Measurements from ENCODE around the gene RPS3A.
"Not testable (repeated sequence)": the region's sequence is repeated elsewhere in the genome, so short reads cannot be mapped to it uniquely, and the experiment has no call there.

The RPS3A gene

DNA sequence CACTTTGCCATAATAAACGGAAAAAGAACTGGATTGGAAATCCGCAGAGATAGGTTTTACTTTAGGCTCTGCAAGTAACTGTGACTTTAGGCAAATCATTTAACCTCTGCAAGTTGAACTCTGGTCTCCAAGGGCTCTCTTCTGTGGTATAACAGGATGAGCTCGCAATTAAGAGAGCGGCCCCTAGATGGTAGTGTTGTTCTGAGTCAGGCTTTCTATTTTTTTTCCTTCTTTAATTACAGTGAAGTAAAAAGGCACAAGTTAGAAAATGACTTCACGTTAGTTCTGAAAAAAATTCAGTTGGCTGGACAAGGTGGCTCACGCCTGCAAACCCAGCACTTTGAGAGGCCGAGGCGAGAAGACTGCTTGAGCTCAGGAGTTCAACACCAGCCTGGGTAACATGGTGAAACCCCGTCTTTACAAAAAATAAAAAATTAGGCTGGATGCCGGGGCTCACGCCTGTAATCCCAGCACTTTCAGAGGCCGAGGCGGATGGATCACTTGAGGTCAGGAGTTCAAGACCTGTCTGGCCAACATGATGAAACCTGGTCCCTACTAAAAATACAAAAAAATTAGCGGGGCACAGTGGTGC, 18.0 kb downstream of the RPS3A start:
- peak; percentile 63 for DNase-seq

DNA sequence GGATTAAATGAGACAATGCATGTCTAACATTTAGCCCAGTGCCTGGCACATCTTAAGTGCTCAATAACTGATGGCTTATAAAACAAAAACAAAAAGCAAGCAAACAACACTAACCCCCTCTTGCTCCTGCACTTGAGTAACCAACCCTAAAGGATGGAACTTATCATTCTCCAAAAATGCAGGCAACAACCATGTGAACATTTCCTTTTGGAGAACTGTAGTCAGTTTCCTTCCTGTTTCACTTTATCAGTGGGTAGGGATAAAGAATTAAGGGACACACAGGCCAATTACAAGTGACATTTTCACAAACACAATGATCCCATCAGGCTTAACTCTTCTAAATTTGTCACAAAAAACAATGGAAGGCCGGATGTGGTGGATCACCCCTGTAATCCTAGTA, 30.4 kb downstream of the RPS3A start:
- no peak for DNase-seq

DNA sequence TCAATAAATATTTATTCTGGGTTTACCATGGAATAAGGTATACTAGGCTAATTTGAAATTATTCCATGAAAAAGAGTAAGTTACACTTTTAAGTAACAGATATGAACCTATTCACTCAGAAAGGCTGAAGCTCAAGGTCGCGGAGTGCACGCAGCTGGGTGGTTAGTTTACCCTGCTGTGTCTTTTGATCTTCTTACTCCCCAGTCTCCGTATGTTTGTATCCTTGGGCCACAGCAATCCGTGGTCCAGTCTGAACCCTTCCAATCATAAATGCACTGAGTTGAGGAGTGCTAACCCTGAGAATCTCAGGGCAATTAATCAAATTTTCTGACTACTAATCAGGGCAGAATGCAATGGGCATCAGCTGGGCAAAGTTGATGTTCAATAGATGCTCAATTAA, 33.9 kb downstream of the RPS3A start:
- no peak for DNase-seq

DNA sequence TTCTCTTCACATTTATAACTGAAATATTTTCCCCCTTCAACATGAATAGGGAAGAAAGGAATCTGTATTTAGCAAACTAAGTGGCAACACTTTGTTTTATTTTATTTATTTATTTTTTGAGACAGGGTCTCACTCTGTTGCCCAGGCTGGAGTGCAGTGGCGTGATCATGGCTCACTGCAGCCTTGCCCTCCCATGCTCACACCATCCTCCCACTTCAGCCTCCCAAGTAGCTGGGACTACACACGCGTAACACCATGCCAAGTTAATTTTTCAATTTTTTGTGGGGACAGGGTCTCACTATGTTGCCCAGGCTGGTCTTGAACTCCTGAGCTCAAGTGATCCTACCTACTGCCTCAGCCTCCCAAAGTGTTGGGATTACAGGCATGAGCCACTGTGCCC, 36.6 kb downstream of the RPS3A start:
- DNase-seq = not testable (repeated sequence)

DNA sequence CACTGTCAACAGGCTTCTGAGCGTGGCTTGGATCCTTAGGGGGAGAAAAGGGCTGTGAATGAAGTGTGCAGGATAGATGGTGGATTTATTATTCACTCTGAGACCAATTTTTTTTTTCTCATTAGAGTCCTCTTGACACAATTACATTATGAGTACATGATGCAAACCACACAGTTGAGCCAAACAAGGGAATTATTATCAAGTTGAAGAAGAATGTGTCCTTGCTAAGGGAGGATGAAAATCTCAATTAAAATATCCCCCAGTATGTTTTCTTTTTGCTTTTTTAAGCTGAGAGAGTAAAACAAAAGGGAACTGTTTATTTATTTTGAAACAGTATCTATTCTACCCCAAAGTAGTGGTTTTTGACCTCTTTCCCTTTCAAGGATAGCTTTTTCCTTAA, 40.4 kb downstream of the RPS3A start:
- DNase-seq = no peak

DNA sequence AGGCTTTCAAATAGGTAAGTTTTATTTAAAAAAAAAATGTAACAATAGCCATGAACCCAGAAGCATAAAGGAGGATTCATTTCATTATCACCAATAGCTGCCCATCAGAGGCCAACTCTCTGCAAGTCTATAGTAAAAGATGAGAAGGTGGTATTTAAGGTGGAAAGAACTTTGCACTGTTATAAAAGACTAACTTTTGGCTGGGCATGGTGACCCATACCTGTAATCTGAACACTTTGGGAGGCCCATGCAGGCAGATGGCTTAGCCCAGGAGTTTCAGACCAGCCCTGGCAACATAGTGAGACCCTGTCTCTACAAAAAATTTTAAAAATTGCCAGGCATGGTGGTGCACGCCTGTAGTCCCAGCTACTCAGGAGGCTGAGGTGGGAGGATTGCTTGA, 43.3 kb downstream of the RPS3A start:
- no peak for DNase-seq

DNA sequence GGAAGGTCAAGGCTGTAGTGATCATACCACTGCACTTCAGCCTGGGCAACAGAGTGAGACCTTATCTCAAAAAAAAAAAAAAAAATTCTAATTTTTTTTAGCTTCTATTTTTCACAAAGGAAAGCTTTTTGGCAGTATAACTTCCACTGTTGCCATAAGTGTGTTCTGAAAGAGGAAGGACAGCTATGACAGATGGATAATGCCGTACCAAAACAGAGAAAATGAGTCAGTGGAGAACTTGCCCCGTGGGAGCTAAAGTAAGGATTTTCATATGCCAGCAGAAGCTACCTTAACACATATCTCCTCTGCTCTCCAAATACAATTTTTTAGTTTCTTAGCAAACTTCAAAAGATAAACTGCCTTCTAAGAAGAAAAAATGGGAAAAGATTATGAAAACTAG, 43.7 kb downstream of the RPS3A start:
- no peak for DNase-seq

DNA sequence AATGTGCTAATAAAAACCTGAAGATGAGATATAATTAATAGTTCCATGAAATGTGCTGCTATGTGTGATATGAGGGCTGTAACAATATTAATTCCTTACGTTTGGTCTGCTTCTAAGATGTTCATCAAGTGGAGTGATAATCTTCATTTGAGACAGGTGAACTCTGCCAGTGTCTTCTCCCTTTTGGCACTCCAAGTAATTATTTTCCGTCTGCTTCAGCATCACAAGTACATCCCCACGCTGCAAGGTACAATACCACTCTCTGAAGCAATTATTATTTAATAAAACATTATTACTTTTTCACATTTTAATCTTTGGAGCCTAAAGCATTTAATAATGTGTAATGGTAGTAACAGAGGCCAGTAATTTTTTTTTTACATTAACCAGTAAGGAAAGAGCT, 44.4 kb downstream of the RPS3A start:
- DNase-seq = no peak

DNA sequence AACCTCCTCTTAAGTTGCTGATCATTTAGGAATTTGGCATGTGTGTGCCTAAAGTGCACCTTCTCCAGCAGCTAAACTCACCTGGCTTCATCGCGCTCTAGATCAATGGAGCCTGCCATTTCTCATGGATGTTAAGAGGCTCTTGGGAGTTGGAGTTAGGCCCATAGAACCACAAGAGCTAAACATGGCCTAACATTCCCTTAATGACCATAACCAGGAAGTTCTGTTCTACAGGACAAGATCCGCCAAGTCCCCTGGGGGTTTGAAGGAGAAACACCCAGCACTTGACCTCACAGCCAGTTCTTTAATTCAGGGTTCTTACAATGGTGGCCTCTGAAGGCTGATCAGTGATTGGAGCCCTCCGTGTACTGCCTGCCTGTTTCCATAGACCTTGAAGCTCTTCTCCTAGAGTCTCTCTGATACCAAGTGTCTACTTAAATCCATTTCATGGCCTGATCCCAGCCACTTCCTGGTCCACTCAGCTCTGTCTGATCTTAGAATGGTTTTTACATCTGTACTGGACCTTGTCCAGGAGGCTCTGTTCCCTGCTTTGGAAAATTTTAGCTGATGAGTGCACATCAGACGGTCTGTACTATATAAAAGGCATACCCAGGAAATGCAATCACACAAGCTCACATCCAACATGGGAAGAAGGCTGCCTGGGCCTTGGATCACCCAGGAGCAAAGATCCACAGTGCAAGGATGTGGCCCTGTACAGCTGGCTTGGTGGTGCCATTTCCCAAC, 45.1 kb downstream of the RPS3A start:
- no peak for DNase-seq

DNA sequence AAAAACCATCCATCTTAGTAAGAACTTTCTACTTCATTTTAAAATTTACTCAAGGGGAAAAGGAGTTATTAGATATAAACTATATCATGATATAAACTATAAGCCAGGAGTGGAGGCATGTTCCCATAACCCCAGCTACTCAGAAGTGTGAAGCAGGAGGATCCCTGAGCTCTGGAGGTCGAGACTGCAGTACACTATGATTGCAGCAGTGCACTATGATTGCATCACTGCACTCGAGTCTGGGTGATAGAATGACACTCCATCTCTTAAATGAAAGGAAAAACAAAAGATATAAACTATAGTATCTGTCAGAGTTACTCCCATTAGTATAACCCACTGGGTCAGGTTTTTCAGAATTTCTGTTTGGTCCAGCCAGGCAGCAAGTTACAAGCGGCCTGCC, 47.6 kb downstream of the RPS3A start:
- no peak for DNase-seq

DNA sequence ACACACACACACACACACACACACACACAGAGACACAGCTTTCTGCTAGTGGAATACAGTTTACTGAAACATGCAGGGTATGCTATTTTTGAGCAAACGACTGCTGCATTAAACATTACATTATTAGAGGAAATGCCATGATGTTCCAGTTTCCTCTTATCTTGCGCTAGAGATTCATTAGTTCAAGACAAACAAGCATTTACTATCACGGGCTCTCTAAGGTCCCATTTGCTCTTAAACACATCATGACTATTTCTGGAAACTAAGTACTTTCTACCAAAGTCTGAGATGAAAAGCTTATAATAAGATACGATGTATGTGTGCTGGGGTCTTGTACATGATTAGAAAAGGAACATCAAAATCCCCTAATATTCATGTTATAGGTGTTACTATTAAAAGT, 48.8 kb downstream of the RPS3A start:
- DNase-seq = no peak

DNA sequence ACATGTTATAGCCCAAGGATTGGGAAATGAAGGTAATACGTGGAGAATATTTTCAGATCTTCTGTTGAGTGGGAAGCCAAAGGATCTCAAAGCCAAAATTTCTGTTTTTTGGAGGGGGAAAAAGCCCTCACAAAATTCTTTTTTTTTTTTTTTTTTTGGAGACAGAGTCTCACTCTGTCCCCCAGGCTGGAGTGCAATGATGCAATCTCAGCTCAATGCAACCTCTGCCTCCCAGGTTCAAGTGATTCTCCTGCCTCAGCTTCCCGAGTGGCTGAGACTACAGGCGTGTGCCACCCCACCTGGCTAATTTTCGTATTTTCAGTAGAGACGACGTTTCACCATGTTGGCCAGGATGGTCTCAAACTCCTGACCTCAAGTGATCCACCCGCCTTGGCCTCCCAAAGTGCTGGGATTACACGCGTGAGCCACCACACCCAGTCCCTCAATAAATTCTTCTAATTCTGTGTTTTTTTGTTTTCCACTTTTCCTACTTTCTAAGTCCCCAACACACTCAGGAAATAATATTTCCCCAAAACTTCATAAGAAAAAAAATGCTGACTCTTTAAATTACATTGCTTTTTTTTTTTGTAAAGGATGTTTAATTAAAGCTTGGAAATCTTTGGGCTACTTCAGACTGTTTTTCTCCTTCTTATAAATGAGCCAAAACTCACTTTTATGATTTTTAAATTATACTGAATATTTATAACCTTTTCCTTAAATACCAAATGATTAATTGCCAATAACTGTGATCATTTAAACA, 51.6 kb downstream of the RPS3A start:
- DNase-seq = no peak

DNA sequence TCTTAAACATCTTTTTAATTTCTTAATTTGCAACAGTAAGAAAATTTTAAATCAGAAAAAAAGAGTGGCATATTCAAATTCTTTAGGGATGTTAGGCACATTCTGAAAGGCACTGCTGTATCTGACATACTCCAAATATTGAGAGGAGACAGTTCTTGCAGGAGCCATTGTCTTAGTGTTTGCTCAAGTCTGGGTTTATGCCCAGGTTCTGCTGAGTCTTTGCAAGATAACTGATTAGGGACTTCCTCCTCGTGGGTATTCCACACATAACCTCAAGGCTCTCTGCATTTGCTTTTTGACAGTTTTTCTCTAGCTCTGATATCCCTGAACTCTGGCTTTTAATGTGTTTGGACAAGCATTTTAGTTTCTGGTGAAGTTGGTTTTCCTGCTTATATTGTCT, 52.6 kb downstream of the RPS3A start:
- DNase-seq = no peak

DNA sequence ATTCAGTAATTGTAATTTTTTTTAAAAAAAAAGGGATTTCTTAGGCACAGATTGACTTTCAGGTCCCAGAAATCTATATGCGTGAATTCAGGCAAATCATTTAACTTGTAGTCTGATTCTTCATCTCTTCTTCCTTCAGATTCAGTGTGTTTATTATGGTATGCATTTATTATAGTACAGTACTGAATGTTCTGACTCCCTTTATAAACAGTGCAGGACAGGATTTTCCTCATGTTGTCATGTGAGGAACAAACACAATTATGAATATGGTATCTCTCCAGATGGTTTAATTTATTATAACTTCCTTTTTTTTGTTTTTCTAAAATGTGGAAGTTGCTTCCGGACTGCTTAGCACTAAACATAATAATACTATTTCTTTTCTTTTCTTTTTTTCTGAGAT, 54.2 kb downstream of the RPS3A start:
- DNase-seq = no peak
